ENCODE measurements around the gene DUSP16. TPM values are rescaled to one million over a fixed set of nuclear protein-coding genes. Genes with fewer than 3 reads are reported as not detected.

Gene DUSP16
- total RNA-seq, 3 donors from 2014 or later (not counting 1 experiment from before 2014, with no cell fraction given), result 6.9 to 19.9 (median 10.0) TPM

- Histone ChIP-seq H3K36me3 (ENCODE audit: control insufficient read depth, insufficient read depth, low read length) (no peaks in the 10 kb centered on the region), H3K9me3 (ENCODE audit: control insufficient read depth, insufficient read depth, low read length) (no peaks in the 10 kb centered on the region), H3K4me1 (ENCODE audit: control insufficient read depth, insufficient read depth, low read length) (peaks cover 15% of the 10 kb centered on the region), H3K27me3 (ENCODE audit: control insufficient read depth, insufficient read depth, low read length) (no peaks in the 10 kb centered on the region), H3K4me3 (ENCODE audit: low read length) (no peak overlapping the region), H3K27ac (ENCODE audit: low read length) (no peak overlapping the region)
- DNase-seq, result no peak
- Mint-ChIP-seq H3K27me3 (ENCODE audit: low read depth in 2 of 2) (no peaks in the 10 kb centered on the region), H3K27ac (peak overlapping the region in 1 of 2 donors; percentile 64), H3K36me3 (no peaks in the 10 kb centered on the region), H3K4me3 (no peak overlapping the region), H3K9me3 (no peaks in the 10 kb centered on the region), H3K4me1 (peaks cover 22 to 29% of the 10 kb centered on the region in 2 donors)
- TF ChIP-seq CTCF (IDR thresholded peaks at IDR 0.05), result no peak
- ATAC-seq, result no peak
- 76% methylated on average over 8 of the region's 8 CpGs for WGBS (ENCODE audit: insufficient coverage)
- intact Hi-C loops (cut with micrococcal nuclease), result no loop called here
These were observed 115.4 kb downstream of the DUSP16 start for GRCh38 chr12:12447236-12447635.

- H3K27ac ChIP-seq (ENCODE audit: low read length), result no peak overlapping the region
- Mint-ChIP-seq H3K4me1 (peaks cover 26 to 33% of the 10 kb centered on the region in 2 donors), H3K9me3 (no peaks in the 10 kb centered on the region), H3K36me3 (no peaks in the 10 kb centered on the region), H3K27ac (peak overlapping the region in 1 of 2 donors; percentile 64), H3K27me3 (ENCODE audit: low read depth in 2 of 2) (no peaks in the 10 kb centered on the region), H3K4me3 (no peak overlapping the region)
- no peaks in the 10 kb centered on the region for H3K36me3 ChIP-seq (ENCODE audit: control insufficient read depth, insufficient read depth, low read length)
- H3K4me1 ChIP-seq (ENCODE audit: control insufficient read depth, insufficient read depth, low read length), result peaks cover 18% of the 10 kb centered on the region
- DNase-seq (no peak), ATAC-seq (no peak)
- H3K27me3 ChIP-seq (ENCODE audit: control insufficient read depth, insufficient read depth, low read length), result no peaks in the 10 kb centered on the region
- intact Hi-C loops (cut with micrococcal nuclease), result no loop called here
- no peak overlapping the region for H3K4me3 ChIP-seq (ENCODE audit: low read length)
- no peaks in the 10 kb centered on the region for H3K9me3 ChIP-seq (ENCODE audit: control insufficient read depth, insufficient read depth, low read length)
- 92% methylated on average over 2 of the region's 3 CpGs for WGBS (ENCODE audit: insufficient coverage)
- TF ChIP-seq CTCF (IDR thresholded peaks at IDR 0.05), result no peak
These were observed 115.9 kb downstream of the DUSP16 start for GRCh38 chr12:12446786-12447185.

GRCh38 chr12:12445882-12446181 lies 116.8 kb downstream of the DUSP16 start:
- Mint-ChIP-seq H3K9me3 (no peaks in the 10 kb centered on the region), H3K27me3 (ENCODE audit: low read depth in 2 of 2) (no peaks in the 10 kb centered on the region)
- H3K27ac ChIP-seq (ENCODE audit: low read length), result no peak overlapping the region

More at GRCh38 chr12:12445882-12446181, 116.8 kb downstream of the DUSP16 start:
- no peaks in the 10 kb centered on the region for H3K27me3 ChIP-seq (ENCODE audit: control insufficient read depth, insufficient read depth, low read length)
- no peak for TF ChIP-seq CTCF (IDR thresholded peaks at IDR 0.05)
- no peaks in the 10 kb centered on the region for H3K36me3 Mint-ChIP-seq
- ATAC-seq (no peak), DNase-seq (no peak)
- no peaks in the 10 kb centered on the region for H3K36me3 ChIP-seq (ENCODE audit: control insufficient read depth, insufficient read depth, low read length)
- peaks cover 36 to 43% of the 10 kb centered on the region in 2 donors for H3K4me1 Mint-ChIP-seq
- intact Hi-C loops (cut with micrococcal nuclease), result no loop called here
- 100% methylated on average over 2 of the region's 2 CpGs for WGBS (ENCODE audit: insufficient coverage)
- no peak overlapping the region for H3K27ac Mint-ChIP-seq
- no peak overlapping the region for H3K4me3 Mint-ChIP-seq
- H3K4me3 ChIP-seq (ENCODE audit: low read length), result no peak overlapping the region
- peaks cover 26% of the 10 kb centered on the region for H3K4me1 ChIP-seq (ENCODE audit: control insufficient read depth, insufficient read depth, low read length)
- no peaks in the 10 kb centered on the region for H3K9me3 ChIP-seq (ENCODE audit: control insufficient read depth, insufficient read depth, low read length)
